Measurements from ENCODE around the gene RPL7A.
"Not testable (repeated sequence)": the region's sequence is repeated elsewhere in the genome, so short reads cannot be mapped to it uniquely, and the experiment has no call there.

Gene RPL7A
- 655 reads per million, percentile 98 among the genes with 10 or more reads in this experiment for total RNA-seq

DNA sequence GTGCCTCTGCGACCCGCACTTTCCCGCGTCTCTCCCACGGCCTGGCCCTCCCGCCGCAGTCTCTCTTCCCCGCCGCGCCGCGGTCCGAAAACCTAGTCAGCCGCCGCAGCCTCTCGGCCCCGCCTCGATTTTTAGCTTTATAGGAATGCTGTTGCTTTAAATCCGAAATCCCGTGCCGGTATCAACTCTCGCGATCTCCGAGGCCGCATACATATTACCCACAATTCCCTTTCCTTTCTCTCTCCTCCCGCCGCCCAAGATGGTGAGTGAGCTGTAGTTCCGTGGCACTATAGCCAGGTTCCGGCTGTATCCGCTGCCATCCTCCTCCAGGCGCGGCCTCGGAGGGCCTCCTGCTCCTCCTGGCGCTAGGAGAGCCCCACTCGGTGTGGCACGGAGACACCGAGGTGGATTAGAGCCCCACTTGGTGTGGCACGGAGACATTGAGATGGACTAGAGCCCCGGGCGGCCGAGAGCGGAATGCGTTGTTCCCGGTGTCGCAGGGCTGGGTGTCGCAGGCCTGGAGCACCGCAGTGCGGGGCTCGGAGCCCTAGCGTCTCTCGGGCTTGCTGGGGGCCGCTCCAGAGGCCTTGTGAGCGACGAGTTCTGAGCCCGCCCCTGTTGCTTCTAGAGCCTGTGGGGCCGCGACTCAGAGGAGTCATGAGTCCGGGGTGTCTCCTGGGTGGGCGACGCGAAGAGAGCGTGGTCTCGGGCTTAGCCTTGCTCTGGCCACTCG lies at the start of gene RPL7A, which contains the start of gene MED22:
Gene RPL7A, plus strand, starts transcription at position 234 of the 733 bp plus-strand sequence. Its CDS starts 26 bp downstream, at position 260.
Gene MED22, minus strand, starts transcription at position 147 of the 733 bp plus-strand sequence. CDS start 1,469 bp downstream, outside the sequence.
- peak; percentile 88 for DNase-seq

DNA sequence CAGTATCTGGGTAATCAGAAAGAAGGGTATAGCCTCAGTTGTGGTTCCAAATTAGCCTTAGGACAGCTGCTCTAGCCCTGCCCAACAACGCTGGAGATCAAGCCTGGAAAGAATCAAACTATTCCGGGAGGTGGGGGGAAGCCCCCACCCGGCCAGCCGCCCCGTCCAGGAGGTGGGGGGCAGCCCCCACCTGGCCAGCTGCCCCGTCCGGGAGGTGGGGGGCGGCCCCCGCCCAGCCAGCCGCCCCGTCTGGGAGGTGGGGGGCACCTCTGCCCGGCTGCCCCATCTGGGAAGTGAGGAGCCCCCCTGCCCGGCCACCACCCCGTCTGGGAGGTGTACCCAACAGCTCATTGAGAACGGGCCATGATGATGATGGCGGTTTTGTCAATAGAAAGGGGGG lies 48.0 kb upstream of the RPL7A start:
- not testable (repeated sequence) for DNase-seq

DNA sequence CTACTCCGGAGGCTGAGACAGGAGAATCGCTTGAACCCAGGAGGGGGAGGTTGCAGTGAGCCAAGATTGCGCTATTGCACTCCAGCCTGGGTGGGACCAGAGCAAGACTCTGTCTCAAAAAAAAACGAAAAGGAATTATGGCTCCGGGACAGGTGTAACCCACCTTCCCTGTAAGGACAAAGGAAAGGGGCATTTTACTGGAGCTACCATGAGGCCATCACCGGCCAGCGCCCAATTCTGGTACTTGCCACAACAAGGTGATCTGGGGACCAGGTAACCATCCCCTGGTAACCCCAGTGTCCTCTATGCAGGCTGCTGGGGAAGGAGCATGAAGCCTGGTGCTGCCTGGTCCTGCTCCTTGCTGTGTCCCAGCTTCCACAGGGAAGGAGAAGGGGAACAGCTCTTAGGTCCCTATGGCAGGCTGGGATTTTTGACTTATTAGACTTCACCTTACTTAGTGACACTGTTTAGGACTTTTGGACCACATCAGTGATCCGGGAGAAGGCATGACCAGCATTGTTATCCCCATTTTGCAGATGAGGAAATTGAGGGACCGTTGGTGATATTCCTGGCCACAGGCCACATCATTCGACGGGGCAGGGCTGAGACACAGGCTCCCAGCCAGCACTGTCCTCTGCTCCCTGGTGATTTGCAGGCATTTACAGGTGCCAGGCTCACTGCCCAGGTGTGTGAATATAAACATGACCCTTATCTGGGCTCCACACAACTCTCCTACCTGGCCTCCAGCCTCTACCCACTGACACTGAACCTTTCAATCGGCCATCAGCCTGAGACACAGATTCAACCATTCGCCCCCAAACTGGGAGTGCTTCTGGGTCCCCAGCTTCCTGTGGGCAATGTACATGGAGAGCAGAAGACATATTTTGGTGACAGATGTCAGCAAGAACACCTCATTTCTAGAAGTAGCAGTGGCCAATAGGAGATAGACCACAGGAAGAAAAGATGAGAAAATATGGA lies 46.5 kb upstream of the RPL7A start:
- no peak for DNase-seq

DNA sequence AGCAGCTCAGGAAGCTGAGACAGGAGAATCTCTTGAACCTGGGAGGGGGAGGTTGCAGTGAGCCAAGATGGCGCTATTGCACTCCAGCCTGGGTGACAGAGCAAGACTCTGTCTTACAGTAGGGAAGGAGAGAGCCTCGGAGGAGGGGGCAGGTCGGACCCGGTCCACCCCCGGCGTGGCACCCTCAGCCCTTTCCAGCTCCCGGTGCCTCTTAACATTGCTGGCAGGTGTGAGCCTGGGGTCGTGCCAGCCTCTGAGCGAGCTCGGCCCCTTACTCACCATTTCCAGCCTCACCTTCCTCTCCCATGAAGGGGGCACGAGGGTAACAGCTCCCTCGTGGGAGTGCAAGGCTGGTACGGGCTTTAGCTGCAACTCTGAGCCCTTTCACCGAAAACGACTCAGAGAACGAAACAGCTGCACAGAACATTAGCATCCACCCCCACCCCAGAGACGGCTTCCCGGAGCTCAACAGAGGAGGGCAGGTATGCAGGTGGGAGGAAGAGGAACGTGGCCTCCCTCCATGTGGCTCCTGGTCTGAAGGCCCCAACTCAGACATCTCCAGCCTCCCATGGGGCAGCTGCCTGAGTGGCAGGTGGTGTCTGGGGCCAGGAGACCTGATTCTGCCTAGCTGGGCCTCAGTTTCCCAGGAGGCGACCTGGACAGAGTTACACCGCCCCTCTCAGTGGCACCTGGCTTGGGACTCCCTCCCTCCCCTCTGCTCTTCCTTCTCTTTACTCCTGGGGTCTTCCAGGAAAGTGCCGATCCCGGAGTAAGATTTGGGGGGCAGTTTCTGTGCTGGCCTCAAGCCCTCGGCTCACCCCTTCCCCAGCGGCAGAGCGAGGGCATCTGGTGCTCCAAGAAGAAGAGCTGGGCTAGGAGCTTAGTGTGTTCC lies 44.5 kb upstream of the RPL7A start:
- DNase-seq: no peak

DNA sequence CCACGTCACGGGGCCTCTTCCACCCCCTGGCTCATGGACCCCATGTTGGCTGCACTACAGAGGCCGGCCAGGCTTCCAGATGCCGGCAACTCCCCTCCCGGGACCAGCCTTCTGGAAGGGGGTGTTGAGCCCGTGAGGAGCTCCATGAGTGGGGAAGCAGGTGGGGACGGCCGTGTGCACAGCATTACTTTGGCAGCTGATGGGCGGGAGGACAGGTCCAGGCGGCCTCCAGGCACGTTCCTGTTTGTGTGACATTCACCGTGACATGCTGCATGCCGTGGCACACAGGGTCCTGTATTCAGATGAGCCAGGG lies 43.9 kb upstream of the RPL7A start:
- DNase-seq: no peak

DNA sequence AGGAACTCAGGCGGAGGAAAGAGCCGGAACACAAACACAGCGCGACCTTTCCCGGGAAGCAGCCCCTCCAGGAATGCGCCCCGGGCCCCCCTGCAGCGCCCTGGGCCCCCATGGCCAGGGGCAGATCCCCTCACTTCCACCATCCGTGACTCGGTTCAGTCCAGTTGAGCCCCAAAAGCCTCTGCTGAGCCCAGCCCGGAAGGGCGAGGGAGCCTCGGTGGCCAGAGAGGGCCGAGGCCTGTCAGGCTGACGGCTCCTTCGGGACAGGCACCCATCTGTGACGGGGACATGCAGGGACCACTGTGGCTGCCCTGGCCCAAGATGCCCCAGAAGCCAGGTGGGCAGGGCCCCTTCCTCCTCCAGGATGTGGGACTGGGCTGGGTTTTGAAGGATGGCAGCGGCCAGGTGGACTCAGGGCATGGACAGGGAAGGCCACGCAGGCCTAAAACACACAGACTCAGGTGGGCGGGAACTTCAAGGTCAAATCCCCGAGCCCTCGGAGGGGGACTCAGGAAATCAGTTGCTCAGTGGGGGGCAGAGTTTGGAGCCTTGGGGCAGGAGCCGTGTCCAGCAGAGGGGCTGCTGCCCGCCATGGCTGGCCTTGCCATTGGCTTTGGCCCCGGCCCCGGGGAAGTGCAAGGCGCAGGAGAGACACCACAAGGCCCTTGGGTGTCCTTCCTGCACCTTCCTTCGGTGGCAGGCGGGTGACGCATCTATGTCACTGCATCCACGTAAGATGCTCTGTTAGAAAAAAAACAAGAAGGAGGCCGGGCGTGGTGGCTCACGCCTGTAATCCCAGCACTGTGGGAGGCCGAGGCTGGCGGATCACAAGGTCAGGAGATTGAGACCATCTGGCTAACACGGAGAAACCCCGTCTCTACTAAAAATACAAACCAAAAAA lies 43.3 kb upstream of the RPL7A start:
- no peak for DNase-seq

DNA sequence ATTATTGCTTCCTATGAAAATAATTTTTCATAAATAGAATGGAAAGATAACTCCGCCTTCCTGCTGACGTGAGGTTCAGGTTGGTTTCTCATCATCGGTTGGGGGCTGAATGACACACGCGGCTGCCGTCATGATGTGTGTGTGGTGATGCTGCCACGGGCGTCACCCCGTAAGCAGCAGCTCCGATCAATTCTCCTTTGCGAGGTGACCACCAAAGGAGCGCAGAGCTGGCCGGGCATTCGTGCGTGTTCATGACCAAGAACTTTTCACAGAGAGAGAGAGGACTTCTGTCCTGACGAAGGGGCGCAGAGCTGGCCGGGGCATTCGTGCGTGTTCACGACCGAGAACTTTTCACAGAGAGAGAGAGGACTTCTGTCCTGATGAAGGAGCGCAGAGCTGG lies 42.3 kb upstream of the RPL7A start:
- no peak for DNase-seq

DNA sequence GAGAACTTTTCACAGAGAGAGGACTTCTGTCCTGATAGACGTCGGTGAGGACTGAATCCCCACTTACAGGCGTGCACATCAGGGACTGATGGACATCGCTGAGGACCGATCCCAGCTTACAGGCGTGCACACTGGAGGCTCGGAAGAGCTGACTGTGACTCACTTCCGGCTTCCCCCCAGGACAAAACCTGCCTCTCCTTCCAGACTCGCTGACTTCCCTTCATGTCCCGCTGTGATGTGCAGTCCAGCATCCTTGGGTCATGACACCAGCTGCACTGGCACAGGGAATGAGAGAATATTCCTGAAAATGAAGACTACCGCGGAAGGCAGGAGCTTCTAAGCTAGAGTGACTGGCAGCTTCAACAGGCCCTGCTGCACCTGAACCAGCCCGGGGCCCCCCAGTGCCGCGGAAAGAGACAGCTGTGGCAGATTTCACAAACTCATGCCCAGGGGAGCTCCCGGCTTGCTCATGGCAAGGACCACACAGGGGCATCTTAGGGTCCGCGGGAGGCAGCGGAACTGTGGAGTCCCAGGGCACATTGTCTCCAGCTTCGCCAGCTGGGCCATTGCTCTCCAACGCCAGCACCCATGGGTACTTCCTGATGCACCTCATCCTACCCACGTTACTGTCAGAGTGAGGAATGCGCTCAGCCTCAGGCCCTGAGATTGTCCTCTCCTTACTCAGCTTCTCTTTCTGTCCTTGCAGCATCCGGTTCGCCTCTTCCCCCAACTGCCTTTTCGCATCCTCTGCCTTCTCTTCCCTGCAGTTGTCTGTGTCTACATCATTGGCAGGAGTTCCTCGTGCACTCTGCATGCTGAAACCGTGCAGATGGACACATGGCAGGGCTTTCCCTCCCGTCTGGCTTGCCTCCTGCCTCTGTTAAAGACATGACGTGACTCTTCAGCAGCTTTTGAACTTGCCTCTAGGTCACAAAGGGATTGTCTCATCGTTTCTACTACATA lies 41.5 kb upstream of the RPL7A start:
- DNase-seq: no peak

DNA sequence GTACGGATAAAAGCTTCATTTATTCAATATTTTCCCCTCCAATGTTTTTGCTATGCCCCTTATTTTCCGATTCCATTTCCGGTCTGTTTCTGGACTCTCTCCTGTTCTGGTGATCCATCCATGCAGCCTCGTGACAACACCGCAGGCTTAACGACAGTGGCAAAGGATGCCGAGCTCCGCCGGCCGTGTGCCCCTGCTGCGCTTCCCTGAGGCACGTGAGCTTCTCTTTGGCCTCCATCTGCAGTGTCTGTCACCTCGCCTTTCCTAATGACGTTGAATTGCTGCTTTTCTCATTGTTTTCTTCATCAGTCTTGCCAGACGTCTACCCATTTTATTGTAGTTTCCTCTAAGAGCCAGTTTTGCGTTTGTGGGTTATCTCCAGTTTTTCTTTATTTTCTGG lies 40.7 kb upstream of the RPL7A start:
- no peak for DNase-seq

DNA sequence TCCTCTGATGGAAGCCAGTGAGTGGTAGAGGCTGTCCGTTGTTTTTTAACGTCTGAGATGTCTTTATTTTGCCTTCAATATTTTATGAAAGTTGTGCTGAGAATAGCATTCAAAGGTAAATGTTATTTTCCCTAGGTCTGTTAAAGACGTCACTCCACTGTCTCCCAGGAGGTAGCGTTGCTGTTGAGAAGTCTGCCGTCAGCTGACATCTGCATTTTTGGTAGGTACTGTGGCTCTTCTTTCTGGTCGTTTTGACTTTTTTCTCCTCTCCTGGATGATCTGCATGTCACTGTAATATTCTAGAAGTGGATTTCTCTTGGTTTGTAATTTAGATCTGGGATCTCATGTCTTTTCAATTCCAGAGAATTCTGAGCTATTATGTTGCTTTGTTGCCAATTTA lies 38.4 kb upstream of the RPL7A start:
- no peak for DNase-seq

DNA sequence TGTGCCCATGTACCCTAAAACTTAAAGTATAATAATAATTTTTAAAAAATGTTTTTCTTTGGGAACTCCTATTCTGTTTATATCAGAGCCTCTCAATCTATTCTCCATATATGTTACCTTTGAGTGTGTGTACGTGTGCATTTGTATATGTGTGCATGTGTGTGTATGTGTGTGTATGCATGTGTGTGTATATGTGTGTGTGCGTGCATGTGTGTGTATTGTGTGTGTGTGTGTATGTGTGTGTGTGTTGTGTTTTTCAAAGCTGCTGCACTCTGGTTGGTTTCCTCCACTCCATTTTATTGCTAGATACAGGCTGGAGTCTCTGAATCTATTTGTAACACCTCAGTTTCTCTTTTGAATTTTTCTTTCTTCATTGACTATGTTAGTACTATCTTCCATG lies 32.0 kb upstream of the RPL7A start:
- DNase-seq: no peak

DNA sequence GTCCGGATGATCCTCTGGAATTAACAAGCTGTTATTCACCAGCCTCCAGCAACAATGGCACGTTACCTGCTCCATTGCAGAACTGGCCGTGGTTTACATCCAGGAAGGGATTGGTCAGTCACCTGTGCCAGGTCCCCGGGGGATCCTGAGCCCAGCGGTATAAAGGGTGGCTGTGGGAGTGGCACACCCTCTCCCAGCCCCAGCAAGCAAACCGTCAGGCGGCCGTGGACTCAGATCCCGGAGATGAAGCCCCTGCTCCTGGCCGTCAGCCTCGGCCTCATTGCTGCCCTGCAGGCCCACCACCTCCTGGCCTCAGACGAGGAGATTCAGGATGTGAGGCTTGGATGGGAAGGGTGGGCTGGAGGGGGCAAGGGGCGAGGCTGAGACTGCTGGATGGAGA lies 30.5 kb upstream of the RPL7A start:
- DNase-seq: not testable (repeated sequence)

DNA sequence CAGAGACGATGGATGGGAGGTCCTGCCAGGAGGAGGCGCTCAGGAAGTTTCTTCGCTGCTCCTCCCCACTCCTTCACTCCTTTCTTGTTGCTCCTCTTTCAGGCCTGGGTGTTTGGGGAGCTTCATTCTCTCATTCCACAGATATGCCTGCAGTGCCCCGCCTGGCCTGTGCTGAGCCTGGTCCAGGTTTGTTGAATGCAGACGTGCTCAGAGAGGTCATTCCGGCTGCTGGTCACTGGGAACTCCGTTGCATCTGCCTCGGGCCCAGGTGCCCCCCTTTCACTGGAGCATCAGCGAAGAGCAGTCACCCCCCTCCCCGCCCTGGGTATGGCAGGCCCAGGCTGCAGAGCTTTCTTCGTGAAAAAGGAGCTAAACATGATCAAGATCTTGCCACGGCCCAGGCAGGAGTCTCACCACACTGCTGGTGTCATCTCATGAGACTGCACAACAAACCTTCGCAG lies 27.6 kb upstream of the RPL7A start:
- DNase-seq: no peak

DNA sequence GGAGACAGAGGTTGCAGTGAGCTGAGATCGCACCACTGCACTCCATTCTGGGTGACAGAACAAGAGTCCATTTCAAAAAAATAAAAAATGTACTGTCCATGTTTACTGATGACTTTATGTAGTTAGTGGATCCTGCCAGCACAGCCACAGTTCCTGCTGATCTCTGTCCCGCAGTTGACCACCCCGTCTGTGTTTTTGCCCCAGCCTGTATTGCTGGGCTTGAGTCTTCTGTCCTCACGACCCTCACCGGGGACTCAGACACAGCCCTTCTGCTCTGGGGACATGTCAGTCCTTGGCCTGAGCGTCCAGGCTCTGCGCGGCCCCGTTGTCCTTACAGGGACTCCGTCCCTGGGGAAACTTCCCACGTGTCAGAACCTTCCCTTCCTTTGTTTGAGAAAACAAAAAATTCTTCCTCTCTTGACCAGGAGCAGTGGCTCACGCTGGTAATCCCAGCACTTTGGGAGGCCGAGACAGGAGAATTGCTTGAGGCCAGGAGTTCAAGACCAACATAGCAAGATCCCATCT lies 26.5 kb upstream of the RPL7A start:
- no peak for DNase-seq

DNA sequence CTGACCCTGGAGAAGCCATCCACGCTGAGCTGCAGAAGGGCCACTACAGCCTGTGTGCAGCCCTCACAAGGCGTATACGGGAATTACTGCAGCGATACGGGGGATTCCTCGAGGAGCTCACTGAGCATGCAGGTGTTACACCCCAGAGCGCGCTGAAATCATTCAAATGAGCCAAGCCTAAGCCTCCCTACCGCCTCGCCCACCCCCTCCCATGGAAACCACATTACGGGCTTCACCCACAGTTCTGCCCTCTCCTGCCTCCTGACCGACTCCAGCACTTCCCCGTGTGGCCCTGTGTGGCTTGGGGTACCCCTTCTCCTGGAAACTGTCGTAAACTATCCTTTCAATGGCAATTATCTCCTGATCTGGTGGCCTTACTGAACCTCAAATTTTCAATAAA lies 25.3 kb upstream of the RPL7A start:
- no peak for DNase-seq

DNA sequence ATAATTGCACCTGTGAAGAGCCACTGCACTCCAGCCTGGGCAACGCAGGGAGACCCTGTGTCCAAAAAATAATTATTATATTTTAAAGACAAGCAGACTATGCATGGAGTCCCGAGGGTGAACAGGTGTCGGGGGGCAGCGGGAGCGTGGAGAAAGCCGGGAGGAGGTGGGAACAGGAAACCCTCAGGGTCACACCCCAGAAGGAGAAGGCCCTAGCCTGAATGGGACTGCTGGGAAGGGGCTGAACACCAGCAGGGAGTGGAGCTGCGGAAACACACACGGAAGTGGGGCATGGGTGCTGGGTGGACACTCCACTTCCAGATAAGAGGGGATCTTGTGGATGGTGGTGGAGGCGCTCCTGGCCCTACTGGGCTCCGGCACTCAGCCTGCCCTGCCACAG lies 24.8 kb upstream of the RPL7A start:
- no peak for DNase-seq

DNA sequence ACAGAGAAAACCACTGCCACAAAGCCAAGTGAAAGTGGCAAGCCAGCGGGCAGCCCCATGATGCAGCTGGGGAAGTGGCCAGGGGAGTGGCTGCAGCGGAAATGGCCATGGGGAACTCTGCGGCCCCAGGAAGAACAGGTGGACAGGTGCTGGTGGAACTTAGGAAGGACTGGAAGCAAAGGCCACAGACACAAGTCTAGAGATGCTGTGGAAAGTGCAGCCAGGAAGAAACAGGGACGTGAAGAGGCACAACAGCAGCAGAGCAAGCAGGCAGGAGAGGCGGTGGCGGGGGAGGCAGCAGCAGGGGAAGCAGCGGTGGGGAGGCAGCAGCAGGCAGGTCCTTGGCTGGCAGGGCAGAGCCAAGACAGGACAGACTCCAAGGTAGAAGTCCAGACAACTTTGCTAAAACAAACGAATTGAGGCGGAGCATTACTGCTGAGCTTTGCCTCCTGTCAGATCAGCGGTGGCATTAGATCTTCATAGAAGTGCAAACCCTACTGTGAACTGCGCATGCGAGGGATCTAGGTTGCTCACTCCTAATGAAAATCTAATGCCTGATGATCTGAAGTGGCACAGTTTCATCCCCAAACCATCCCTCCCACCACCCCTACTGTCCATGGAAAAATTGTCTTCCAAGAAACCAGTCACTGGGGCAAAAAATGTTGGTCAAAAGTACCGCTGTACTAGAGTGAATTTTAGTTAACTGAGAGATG lies 23.9 kb upstream of the RPL7A start:
- no peak for DNase-seq

DNA sequence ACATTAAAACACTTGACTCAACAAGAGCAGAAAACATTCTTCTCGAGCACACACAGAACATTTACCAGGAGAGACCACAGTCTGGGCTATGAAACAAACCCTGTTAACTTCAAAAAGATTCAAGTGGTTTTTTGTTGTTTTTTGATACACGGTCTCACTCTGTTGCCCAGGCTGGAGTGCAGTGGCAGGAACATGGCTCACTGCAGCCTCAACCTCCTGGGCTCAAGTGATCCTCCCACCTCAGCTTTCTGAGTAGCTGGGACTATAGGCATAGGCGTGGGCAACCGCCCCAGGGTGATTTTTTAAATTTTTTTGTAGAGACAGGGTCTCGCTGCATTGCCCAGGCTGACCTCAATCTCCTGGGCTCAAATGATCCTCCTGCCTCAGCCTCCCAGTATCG lies 21.0 kb upstream of the RPL7A start:
- DNase-seq: not testable (repeated sequence)

DNA sequence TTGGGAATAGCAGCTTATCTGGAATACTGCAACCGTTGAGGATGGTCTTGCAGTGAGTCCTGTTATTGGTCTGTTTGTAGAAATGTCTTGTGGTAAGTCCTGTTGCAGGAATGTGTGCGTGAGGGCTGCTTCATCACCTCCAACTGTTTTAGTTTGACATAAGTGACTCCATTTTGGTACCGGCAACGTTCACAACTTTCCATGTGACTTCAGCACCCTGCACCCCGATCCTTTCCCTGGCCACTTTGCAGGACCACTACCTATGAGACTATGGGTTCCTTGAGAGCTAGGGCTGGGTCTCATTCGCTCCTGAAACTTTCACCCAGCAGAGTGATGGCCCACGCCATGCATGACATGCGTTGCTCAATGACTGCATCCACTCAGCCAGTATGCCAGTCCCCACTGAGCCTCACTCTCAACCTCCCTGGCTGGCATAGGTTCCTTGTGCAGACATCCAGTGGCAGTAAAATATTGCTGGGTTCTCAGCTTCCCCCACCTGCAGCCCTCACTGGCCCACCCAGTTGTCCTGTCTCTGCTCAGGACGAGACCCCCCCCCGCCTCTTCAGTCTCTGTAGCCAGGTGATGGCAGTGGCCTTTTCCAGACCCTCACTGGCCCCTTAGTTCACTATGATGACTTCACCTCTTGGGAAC lies 20.1 kb upstream of the RPL7A start:
- DNase-seq: no peak
